A549 (cell line): Measurements from ENCODE around the gene NFIL3.

Experiments used
- EP300 ChIP-seq, 2 experiments: fragments of >200 bp; sonication (Bioruptor Twin); formaldehyde crosslinking; IDR thresholded peaks; 2 replicates in 1 of 2; 3 replicates in 1 of 2; pipeline ENCODE4 v1.6.1; 2016 to 2017
- TF ChIP-seq, protein P1 (sequence below): fragments of >200 bp; sonication (Bioruptor Twin); formaldehyde crosslinking; IDR thresholded peaks from 3 replicates; pipeline ENCODE4 v1.5.1; 2016
- TF ChIP-seq, protein P2 (sequence below): fragments of 250-450 bp; sonication (Bioruptor Pico); IDR thresholded peaks from 2 replicates; pipeline ENCODE4 v1.5.0; 2021; ENCODE audit warnings: mild to moderate bottlenecking, moderate library complexity, borderline replicate concordance

DNA sequence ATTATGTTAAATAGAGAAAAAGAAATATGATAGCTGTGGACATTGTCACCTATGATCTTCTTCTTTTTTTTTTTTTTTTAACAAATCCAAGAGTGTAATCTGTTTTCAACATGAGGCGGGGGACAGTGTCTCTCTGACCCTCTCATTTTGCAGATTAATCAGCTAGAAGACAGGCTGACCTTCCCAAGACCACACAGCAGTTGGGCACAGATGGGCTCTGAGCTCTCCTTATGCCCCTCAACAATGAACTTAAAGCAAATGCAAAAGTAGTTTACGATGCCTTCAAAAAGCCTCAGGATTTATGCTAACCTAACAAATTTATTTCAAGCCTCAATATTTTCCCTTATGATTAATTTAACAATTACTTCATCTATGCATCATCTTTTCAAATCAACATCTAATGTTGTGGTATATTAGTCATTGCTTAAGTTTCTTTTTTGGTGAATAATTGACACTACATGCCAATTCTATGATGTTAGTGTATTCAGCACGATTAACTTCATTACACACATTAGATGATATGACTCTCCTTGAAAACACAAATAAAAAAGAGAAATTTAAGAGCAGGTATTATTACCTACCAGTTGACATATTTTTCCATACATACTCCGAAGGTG lies 7.4 kb downstream of the NFIL3 start:
- TF ChIP-seq, protein P1, sequence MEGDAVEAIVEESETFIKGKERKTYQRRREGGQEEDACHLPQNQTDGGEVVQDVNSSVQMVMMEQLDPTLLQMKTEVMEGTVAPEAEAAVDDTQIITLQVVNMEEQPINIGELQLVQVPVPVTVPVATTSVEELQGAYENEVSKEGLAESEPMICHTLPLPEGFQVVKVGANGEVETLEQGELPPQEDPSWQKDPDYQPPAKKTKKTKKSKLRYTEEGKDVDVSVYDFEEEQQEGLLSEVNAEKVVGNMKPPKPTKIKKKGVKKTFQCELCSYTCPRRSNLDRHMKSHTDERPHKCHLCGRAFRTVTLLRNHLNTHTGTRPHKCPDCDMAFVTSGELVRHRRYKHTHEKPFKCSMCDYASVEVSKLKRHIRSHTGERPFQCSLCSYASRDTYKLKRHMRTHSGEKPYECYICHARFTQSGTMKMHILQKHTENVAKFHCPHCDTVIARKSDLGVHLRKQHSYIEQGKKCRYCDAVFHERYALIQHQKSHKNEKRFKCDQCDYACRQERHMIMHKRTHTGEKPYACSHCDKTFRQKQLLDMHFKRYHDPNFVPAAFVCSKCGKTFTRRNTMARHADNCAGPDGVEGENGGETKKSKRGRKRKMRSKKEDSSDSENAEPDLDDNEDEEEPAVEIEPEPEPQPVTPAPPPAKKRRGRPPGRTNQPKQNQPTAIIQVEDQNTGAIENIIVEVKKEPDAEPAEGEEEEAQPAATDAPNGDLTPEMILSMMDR = no peak
- TF ChIP-seq EP300 (IDR thresholded peaks at IDR 0.05) = no peak
- TF ChIP-seq, protein P2, sequence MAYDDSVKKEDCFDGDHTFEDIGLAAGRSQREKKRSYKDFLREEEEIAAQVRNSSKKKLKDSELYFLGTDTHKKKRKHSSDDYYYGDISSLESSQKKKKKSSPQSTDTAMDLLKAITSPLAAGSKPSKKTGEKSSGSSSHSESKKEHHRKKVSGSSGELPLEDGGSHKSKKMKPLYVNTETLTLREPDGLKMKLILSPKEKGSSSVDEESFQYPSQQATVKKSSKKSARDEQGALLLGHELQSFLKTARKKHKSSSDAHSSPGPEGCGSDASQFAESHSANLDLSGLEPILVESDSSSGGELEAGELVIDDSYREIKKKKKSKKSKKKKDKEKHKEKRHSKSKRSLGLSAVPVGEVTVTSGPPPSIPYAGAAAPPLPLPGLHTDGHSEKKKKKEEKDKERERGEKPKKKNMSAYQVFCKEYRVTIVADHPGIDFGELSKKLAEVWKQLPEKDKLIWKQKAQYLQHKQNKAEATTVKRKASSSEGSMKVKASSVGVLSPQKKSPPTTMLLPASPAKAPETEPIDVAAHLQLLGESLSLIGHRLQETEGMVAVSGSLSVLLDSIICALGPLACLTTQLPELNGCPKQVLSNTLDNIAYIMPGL (CRISPR knock-in tag) = no peak
